ENCODE data around the gene IRAK2. TPM values are rescaled to one million over a fixed set of nuclear protein-coding genes. Genes with fewer than 3 reads are reported as not detected.
A peak's percentile ranks its signal among the peaks of the same experiment; 100 is the strongest.

Gene IRAK2
- total RNA-seq, 4 donors from 2014 or later = 3.6 to 13.6 (median 7.4) TPM

DNA sequence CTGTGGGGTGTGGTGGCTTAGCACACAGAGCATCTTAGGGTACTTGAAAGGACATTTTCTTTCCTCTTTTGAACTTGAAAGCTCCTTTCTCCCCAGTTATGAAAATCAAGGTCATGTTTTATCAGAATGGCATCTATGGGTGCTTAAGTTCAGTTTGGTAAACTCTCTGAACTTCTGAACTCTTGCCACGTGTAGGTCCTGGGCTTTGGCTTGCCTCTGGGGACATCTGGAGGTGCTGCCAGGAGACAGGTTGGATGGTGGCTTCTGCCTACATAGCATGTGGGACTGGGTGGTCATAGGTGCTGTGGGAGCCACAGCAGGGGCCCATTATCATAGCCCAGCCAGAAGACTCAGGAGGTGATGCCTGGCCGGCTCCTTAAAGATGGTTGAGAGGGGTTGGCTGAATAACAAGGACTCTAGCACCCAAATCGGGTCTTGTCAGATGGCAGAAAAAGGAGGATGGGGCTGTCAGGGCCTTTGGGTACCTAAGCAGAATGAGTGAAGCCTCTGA, 112.5 kb downstream of the IRAK2 start:
- TF ChIP-seq POLR2A (IDR thresholded peaks at IDR 0.05) (no peak), POLR2AphosphoS5 (IDR thresholded peaks at IDR 0.05) (no peak), EP300 (IDR thresholded peaks at IDR 0.05) (no peak)
- TF ChIP-seq, protein P1, sequence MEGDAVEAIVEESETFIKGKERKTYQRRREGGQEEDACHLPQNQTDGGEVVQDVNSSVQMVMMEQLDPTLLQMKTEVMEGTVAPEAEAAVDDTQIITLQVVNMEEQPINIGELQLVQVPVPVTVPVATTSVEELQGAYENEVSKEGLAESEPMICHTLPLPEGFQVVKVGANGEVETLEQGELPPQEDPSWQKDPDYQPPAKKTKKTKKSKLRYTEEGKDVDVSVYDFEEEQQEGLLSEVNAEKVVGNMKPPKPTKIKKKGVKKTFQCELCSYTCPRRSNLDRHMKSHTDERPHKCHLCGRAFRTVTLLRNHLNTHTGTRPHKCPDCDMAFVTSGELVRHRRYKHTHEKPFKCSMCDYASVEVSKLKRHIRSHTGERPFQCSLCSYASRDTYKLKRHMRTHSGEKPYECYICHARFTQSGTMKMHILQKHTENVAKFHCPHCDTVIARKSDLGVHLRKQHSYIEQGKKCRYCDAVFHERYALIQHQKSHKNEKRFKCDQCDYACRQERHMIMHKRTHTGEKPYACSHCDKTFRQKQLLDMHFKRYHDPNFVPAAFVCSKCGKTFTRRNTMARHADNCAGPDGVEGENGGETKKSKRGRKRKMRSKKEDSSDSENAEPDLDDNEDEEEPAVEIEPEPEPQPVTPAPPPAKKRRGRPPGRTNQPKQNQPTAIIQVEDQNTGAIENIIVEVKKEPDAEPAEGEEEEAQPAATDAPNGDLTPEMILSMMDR (IDR thresholded peaks at IDR 0.05) = no peak
- peak in 1 of 2 donors; percentile 30 for DNase-seq (ENCODE audit: low spot score in 2 of 2)
- Histone ChIP-seq H3K36me3 (peaks cover 54% of the 10 kb centered on the region), H3K27ac (no peak overlapping the region), H3K27me3 (no peaks in the 10 kb centered on the region), H3K9me3 (no peaks in the 10 kb centered on the region), H3K4me3 (no peak overlapping the region), H3K4me1 (peaks cover 21% of the 10 kb centered on the region)
- 87% methylated on average over 3 of the region's 3 CpGs for WGBS

DNA sequence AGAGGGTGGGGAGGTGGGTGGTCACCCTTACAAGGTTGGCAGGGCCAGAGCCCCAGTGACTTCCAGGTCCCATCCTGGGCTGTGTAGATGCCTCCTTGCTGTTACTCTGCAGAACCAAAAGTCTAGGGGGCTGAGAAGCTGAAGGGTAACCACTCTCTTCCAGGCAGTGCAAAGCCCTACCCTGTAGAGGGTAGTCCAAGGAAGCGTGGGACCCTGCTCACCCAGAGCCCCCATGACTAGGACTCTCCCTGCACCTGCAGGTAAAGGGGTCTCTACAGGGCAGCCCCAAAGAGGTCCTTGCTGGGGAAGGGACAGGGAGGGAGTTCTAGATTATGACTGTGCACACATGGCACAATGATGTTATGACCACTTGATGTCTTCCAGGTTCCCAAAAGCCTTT, 113.8 kb downstream of the IRAK2 start:
- Histone ChIP-seq H3K4me3 (no peak overlapping the region), H3K27me3 (no peaks in the 10 kb centered on the region), H3K27ac (no peak overlapping the region), H3K4me1 (peaks cover 20% of the 10 kb centered on the region), H3K36me3 (peaks cover 49% of the 10 kb centered on the region), H3K9me3 (no peaks in the 10 kb centered on the region)
- 83% methylated on average over 1 of the region's 1 CpG for WGBS
- peak in 1 of 2 donors; percentile 36 for DNase-seq (ENCODE audit: low spot score in 2 of 2)
- TF ChIP-seq POLR2A (IDR thresholded peaks at IDR 0.05) = no peak
- TF ChIP-seq, protein P1 (IDR thresholded peaks at IDR 0.05) = no peak
- no peak for TF ChIP-seq POLR2AphosphoS5 (IDR thresholded peaks at IDR 0.05)

DNA sequence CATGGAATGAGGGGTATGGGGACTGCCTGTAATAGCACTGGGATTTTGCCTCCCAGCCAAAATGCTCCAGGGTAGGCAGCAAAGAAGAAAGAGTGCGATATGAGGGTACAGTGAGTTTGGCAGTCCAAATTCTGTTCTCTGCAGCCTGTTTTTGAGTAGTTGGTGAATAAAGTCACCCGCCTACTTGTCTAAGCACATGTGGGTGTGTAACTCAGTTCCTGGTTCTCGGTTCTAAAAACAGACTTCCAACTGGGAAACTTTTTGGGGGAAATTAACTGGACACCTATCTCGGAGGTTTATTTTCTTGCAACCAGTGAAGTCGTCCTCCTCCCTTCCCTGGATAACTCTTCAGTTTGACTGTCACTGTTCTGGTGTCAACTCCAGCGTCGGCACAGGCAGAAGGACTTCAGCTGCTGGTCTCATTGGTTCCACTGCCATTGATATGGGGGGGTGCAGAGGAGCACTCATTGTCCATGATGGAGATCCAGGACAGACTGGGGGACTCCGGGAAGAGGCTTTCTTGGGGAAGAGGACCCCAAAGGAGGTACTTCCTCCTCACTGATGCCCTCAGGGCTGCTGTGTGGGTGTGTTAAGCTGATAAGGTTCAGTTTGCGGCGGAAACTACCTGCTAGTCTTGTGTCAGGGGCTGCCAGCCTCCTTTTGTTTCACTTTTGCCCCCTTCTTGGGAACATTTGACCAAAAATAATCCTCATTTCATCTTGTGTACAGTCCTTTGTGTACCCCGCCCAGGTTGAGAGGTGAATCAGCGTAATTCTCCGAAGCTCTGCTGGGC, 114.9 kb downstream of the IRAK2 start:
- 90% methylated on average over 8 of the region's 13 CpGs for WGBS
- Histone ChIP-seq H3K4me3 (no peak overlapping the region), H3K9me3 (no peaks in the 10 kb centered on the region), H3K27me3 (no peaks in the 10 kb centered on the region), H3K27ac (no peak overlapping the region), H3K36me3 (peaks cover 49% of the 10 kb centered on the region), H3K4me1 (peaks cover 20% of the 10 kb centered on the region)
- TF ChIP-seq EP300 (IDR thresholded peaks at IDR 0.05) (no peak), POLR2A (IDR thresholded peaks at IDR 0.05) (no peak), POLR2AphosphoS5 (IDR thresholded peaks at IDR 0.05) (no peak)
- TF ChIP-seq, protein P1 (IDR thresholded peaks at IDR 0.05) = no peak
- peak in 1 of 2 donors; percentile 51 for DNase-seq (ENCODE audit: low spot score in 2 of 2)

DNA sequence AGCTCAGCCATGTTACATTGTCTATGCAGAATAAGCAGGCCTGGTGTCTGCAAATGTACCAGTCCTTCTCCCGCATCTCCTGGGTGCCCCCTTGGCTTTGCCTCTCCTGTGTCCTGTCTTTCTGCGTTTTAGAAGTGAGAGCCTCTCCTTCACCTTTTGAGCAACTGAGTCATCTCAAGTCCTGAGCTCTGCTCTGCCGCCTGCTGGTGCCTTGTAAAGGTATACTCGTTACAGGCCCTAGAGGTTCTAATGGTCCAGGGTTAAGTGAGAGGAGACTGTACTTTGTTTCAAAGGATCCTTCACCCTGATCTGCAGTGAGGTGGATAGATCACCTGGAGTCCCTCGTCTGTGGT, 115.4 kb downstream of the IRAK2 start:
- Histone ChIP-seq H3K27ac (no peak overlapping the region), H3K9me3 (no peaks in the 10 kb centered on the region), H3K36me3 (peaks cover 49% of the 10 kb centered on the region), H3K27me3 (no peaks in the 10 kb centered on the region), H3K4me3 (no peak overlapping the region), H3K4me1 (peaks cover 22% of the 10 kb centered on the region)
- WGBS = 91% methylated on average over 5 of the region's 5 CpGs
- no peak for DNase-seq (ENCODE audit: low spot score in 2 of 2)
- TF ChIP-seq POLR2A (IDR thresholded peaks at IDR 0.05) (no peak), POLR2AphosphoS5 (IDR thresholded peaks at IDR 0.05) (no peak), EP300 (IDR thresholded peaks at IDR 0.05) (no peak)
- TF ChIP-seq, protein P1 (IDR thresholded peaks at IDR 0.05) = no peak

DNA sequence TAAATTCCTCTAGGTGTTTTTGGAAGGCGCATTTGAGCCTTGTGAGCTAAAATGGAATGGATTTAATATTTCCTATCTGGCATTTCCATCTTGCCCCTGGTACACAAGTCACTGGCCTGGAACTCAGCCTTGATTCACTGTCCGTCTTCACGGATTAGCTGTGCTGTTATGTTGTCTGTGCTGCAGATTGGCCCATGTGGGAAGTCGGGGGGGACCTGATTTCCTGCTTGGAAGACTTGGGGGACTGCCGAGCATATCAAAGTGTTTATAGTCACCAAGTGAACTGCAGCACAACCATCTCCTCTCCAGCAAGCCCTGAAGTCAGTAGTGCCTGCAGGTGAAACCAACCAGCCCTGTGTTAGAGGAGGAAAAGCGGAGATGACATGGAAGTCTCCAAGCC, 115.9 kb downstream of the IRAK2 start:
- WGBS = 85% methylated on average over 6 of the region's 6 CpGs

More for the DNA sequence above, 115.9 kb downstream of the IRAK2 start:
- Histone ChIP-seq H3K36me3 (peaks cover 49% of the 10 kb centered on the region), H3K27me3 (no peaks in the 10 kb centered on the region), H3K27ac (no peak overlapping the region), H3K4me3 (no peak overlapping the region), H3K4me1 (peaks cover 27% of the 10 kb centered on the region), H3K9me3 (no peaks in the 10 kb centered on the region)
- peak in 1 of 2 donors; percentile 4 for DNase-seq (ENCODE audit: low spot score in 2 of 2)
- TF ChIP-seq EP300 (IDR thresholded peaks at IDR 0.05) (no peak), POLR2A (IDR thresholded peaks at IDR 0.05) (no peak), POLR2AphosphoS5 (IDR thresholded peaks at IDR 0.05) (no peak)
- TF ChIP-seq, protein P1 (IDR thresholded peaks at IDR 0.05) = no peak

Data from suprapubic skin (tissue), 4 donors.